ENCODE data around the gene ATP6V1D.
"Not testable (repeated sequence)": the region's sequence is repeated elsewhere in the genome, so short reads cannot be mapped to it uniquely, and the experiment has no call there.

The ATP6V1D gene

DNA sequence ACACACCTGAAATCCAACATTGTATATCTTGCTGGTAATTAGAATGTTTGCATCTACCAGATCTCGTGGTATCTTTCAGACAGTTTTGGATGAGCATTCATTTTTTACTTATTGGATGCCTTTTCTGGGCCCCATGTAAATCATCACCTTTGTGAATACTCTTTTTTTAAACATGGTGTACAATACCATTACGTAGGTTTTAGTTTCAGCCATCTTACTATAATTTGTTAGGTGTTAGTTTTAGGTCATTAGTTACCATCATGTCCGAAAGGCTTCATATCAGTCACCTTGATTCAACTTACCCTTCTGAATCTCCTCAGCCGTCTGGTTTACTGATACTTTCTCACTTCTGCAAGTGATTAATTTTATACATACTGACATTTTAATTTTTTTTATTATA is 5.9 kb upstream of the ATP6V1D start:
- DNase-seq: no peak

GRCh38 chr14:67360470-67361206 is 1.0 kb upstream of the ATP6V1D start:
- DNase-seq: no peak

- peak; percentile 19 for DNase-seq
These were observed 455 bp downstream of the ATP6V1D start for GRCh38 chr14:67358924-67359774.

DNA sequence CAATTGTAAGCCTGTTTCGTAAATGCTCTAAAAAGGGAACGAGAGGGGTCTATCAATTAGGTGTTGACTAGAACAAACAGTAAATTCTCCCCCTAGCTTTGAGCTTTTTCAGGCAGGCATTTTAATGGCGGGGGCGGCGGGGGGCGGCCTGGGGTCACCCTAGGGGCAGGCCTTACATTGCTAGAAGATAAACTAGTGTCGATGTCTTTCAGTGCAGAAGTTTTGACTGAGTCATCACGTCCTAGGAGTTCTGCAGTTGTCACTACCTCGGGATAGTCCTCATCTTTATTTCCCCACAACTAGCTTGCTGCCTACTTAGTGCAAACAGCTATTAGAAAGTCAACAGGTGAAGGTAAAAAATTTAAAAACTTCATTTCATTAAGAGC is 1.6 kb downstream of the ATP6V1D start:
- peak; percentile 33 for DNase-seq

DNA sequence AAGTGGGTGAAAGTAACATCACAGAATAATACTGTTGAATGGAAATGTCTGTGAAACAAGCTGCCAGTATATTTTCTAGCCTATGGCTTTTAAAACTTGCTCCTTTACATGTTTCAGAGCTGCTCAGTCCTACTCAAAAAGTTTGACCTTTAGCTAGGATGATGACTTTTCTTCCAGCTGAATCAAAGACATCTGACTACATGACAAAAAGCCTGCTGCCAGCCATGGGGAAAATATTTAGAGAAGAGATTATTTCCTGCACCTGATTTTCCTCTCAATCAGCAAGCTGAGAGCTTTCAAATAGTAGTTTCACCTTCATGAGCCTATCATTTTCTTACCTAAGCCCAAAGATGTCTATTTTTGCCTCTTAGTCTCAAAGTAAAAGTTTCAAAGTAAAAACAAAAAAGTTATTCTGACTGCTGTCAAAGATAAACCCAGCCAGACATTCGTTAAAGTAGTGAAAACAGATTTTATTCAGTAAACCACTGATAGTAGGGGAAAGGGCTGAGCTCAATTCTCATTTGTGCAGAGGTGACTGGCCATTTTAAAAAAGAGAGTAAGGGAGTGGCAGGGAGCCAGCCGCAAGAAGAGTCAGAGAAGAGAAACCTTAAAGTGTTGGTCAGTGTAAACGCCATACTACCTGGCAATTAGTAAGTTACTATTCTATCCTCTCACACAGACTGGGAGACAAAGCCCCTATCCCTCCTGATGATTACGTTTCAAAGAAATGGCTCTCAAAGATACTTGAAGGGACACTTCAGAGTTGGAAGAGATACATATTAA is 2.2 kb downstream of the ATP6V1D start:
- DNase-seq: peak; percentile 51

GRCh38 chr14:67352055-67352454 is 7.5 kb downstream of the ATP6V1D start:
- no peak for DNase-seq

- no peak for DNase-seq
These were observed 14.0 kb downstream of the ATP6V1D start for GRCh38 chr14:67345583-67345982.

DNA sequence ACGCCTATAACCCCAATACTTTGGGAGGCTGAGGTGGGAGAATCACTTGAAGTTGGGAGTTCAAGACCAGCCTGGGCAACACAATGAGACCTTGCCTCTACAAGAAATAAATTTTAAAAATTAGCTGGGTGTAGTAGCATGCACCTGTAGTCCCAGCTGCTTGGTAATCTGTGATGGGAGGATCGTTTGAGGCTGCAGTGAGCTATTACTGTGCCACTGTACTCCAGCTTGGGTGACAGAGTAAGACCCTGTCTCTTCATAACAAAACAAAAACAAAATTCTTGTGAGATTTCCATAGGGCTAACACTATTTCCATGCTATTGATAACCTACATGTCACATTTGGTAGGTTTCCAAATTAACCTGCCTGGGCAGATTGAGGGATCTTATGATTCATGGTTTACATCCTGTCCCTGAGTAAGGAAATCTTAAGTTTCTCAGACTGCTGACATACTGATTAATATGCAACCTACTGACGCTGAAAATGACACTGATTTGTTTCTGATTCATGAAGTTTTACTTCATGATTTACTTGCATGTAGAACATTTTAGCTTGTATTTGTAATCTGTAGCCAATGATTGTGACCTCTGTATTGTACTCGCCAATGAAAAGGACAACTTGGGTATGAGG is 15.9 kb downstream of the ATP6V1D start:
- no peak for DNase-seq

DNA sequence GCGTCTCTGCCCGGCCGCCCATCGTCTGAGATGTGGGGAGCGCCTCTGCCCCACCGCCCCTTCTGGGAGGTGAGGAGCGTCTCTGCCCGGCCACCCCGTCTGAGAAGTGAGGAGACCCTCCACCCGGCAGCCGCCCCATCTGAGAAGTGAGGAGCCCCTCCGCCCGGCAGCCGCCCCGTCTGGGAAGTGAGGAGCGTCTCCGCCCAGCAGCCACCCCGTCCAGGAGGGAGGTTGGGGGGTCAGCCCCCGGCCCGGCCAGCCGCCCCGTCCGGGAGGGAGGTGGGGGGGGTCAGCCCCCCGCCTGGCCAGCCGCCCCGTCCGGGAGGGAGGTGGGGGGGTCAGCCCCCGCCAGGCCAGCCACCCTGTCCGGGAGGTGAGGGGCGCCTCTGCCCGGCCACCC is 18.4 kb downstream of the ATP6V1D start:
- not testable (repeated sequence) for DNase-seq

DNA sequence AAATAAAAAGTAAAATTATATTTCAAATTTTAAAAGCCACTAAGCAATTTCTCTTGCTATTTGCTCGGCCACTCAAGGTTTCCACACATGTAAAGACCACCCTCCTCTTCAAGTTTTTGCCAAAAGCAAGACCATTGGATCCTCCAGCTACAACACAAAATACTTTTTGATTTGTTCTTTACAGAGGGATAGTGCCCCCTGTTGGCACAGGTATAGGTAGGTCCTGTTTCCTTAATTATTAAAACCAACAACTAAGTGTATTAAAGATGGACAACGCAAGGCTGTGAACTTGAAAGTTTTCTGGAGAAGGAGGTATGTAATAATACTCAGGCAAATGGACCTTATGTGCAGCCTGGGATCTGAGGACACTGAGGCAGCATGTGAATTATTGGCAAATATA is 23.8 kb downstream of the ATP6V1D start:
- DNase-seq: no peak

- no peak for DNase-seq
These were observed 27.1 kb downstream of the ATP6V1D start for GRCh38 chr14:67332468-67332867.

DNA sequence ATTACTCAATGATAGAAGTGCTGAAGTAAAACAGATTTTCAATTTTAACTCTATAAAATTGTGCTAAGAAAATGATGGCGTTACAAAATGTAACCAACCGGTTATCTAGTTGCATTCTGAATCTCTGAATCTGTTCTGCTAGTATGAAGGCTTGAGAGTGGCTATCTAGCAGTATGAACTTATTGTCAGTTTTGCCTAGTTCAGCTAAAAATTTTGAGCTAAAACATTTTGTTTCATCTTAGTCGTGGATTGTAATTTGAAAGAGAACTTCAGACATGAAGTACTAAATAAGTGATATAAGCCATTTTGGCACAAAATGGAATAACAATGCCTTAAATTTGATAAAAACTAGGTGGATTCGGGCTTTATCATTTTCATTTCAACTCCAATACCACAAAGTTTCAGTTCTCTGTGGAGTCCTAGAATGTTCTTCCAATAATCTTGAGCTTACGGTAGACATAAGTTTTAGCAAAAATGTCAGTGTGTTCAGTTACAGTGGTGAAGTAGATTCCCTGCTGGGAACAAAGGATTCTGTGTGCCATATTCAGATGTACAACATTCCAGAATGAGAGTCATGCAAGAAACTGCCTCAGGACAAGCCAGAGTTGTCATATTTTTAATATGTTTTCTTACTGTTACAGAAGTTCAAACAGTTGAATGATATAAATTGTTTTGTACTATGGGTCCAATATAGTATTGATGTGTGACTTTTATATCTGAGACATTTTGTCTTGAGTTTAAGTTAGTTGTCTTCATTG is 28.1 kb downstream of the ATP6V1D start:
- DNase-seq: no peak

DNA sequence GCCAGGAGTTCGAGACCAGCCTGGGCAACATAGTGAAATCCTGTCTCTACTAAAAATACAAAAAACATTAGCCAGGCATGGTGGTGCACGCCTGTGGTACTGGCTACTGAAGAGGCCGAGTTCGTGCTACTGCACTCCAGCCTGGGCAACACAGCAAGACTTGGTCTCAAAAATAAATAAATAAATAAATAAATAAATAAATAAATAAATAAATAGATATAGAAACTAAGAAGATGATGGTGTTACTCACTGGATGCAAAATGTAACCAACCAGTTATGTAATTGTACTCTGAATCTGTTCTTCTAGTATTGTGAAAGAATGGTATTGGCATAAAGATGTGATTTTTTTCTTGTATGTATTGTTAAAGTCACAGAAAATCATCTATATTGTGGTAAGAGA is 29.9 kb downstream of the ATP6V1D start:
- DNase-seq: not testable (repeated sequence)

DNA sequence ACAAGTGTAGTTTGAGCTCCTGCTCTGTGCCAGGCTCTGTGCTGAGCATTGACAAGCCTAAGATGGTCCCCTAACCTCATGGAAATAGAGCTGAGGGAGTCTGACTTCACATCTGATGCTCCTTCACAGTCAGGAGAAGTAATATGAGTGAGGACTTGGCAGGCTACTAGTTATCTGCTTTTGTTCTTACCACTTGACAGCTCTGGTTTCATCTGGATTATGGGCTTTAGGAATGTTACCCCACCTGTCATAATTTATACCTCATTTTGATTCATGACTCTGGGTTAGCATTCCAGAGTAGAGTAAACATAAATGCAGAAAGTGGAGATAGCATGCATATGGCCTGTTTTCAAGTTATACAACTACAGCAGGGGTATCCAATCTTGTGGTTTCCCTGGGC is 40.5 kb downstream of the ATP6V1D start:
- no peak for DNase-seq

DNA sequence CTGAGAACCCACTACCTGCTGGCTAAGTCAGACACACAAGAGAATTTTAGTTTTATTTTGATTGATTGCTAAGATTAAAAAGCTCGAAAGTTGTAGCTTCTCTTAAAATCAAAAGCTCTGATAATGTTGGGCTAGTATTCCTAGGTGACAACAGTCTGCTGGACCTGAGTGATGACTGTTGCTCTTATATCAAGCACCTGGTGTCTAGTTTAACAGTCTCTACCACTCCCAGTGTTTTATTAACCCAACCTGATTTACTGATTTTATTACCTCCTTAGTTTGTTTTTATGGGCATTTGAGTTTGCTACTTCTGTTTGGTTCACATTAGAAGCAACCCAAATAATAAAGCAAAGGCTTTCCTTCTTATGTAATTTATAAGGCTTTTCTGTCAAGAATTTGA is 41.8 kb downstream of the ATP6V1D start:
- no peak for DNase-seq

DNA sequence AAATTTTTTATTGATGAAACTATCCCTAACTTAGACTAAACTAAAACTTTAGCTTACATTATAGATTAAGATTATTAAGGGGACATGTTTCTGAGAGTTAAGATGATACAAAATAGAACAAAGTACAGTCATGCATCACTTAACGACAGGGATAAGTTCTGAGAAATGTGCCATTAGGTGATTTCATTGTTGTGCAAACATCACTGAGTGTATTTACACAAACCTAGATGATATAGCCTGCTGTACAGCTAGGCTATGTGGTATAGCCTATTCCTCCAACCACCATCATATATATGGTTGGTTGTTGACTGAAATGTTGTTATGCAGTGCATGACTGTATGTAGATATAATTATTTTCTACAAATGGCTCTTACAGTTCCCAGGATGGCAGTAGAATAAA is 46.5 kb downstream of the ATP6V1D start:
- no peak for DNase-seq

DNA sequence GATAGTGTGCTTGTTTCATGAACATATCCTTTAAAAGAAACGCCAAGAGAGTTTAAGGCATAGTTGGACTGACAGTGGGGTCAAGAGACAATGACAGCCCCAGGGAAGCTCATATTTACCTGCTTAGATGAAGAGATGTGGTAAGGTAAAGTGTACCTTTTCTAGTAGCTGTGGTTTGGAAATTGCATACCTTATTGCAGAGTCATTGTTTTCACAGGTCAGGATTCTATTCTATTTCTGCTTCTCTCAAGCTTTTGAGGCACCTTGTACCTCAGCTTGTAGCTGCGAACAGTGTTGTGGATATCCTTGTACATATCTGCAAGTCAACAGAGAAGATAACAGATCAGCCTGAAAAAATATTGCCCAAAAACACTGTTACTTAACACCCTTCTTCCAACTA is 47.7 kb downstream of the ATP6V1D start:
- no peak for DNase-seq

Data from suppressor macrophage treated with lipopolysaccharide for 4 hours (primary cell).